ENCODE measurements around the gene NPHP4. TPM values are rescaled to one million over a fixed set of nuclear protein-coding genes. Genes with fewer than 3 reads are reported as not detected.

Gene NPHP4
- total and polyA plus RNA-seq, 10 of the 15 experiments (the other 5 are each of a cell fraction or from before 2014, with no cell fraction given): 0.16 to 10.5 (median 3.1) TPM

DNA sequence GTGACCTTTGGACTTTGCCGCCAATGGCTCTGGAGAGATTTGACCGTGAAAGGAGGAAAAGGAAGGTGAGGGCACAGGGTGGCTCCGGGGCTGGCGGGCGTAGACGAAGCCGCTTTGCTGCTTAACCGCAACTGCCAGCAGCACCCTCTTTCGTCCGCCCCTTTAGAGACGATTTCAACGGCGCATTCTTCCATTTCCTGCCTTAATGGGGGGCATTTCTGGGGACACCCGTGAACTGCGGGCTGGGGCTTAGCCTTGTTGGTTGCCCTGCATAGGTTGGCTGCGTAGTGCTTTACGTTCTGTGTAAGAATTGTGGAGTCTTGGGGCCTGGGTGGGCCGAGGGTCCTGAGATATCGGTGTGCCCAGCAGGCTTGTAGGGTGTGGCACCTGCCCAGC, 6.7 kb upstream of the NPHP4 start:
- RAD21 ChIA-PET (ENCODE audit: unreplicated experiment): no interaction called here
- WGBS (ENCODE audit: insufficient coverage, insufficient replicate concordance, low lambda C conversion rate, missing lambda C conversion rate): 92% methylated on average over 19 of the region's 19 CpGs
- Histone ChIP-seq H3K27ac (ENCODE audit: control insufficient read depth, insufficient read depth) (no peak overlapping the region), H3K36me3 (ENCODE audit: control insufficient read depth in 2 of 2, insufficient read depth in 2 of 2, low read length in 1 of 2) (peaks cover 3 to 4% of the 10 kb centered on the region in 2 experiments; a peak in 2 of 4 replicates), H3K4me3 (no peak overlapping the region), H2AFZ (ENCODE audit: control insufficient read depth, low read depth, low read length) (no peak overlapping the region), H3K4me1 (ENCODE audit: control insufficient read depth, insufficient read depth, low read length) (peaks cover 10% of the 10 kb centered on the region), H4K20me1 (ENCODE audit: control insufficient read depth, insufficient read depth) (no peaks in the 10 kb centered on the region), H3K4me2 (ENCODE audit: control insufficient read depth, insufficient read depth) (no peak overlapping the region), H3K79me2 (ENCODE audit: control insufficient read depth, insufficient read depth, low read length) (peaks cover 17% of the 10 kb centered on the region), H3K27me3 (replicated peaks in 1 of 2; ENCODE audit: control insufficient read depth in 2 of 2, insufficient read depth in 2 of 2, low read length in 1 of 2) (no peaks in the 10 kb centered on the region), H3K9ac (ENCODE audit: control insufficient read depth, insufficient read depth, low read length) (no peak overlapping the region), H3K9me3 (replicated peaks; ENCODE audit: control insufficient read depth, insufficient read depth, low read length) (no peaks in the 10 kb centered on the region)
- intact Hi-C loops (cut with micrococcal nuclease; ENCODE audit: unreplicated experiment) (no loop called here), in situ Hi-C loops (cut with MboI) (no loop called here)
- no peak for DNase-seq (ENCODE audit: low read depth, low spot score)
- POLR2A ChIA-PET: no interaction called here
- SMC1A ChIA-PET (ENCODE audit: uncharacterized antibody, unreplicated experiment): no interaction called here
- ATAC-seq: no peak
- no peak for FAIRE-seq
- TF ChIP-seq, protein P1, sequence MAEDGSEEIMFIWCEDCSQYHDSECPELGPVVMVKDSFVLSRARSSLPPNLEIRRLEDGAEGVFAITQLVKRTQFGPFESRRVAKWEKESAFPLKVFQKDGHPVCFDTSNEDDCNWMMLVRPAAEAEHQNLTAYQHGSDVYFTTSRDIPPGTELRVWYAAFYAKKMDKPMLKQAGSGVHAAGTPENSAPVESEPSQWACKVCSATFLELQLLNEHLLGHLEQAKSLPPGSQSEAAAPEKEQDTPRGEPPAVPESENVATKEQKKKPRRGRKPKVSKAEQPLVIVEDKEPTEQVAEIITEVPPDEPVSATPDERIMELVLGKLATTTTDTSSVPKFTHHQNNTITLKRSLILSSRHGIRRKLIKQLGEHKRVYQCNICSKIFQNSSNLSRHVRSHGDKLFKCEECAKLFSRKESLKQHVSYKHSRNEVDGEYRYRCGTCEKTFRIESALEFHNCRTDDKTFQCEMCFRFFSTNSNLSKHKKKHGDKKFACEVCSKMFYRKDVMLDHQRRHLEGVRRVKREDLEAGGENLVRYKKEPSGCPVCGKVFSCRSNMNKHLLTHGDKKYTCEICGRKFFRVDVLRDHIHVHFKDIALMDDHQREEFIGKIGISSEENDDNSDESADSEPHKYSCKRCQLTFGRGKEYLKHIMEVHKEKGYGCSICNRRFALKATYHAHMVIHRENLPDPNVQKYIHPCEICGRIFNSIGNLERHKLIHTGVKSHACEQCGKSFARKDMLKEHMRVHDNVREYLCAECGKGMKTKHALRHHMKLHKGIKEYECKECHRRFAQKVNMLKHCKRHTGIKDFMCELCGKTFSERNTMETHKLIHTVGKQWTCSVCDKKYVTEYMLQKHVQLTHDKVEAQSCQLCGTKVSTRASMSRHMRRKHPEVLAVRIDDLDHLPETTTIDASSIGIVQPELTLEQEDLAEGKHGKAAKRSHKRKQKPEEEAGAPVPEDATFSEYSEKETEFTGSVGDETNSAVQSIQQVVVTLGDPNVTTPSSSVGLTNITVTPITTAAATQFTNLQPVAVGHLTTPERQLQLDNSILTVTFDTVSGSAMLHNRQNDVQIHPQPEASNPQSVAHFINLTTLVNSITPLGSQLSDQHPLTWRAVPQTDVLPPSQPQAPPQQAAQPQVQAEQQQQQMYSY (CRISPR knock-in tag; IDR thresholded peaks at IDR 0.05): no peak
- TF ChIP-seq RAD51 (IDR thresholded peaks at IDR 0.05): no peak
- no TSS peak for BruUV-seq (replicated peaks)
- CTCF ChIA-PET: no interaction called here

Measured in GM12878 (cell line).